ENCODE data around the gene TUSC2.

TUSC2 gene

GRCh38 chr3:50290161-50290641, 37.8 kb downstream of the TUSC2 start:
- no peaks in the 10 kb centered on the region for H3K27me3 ChIP-seq (ENCODE audit: insufficient read depth, low read length, poor library complexity)
- no peaks in the 10 kb centered on the region for H3K9me3 ChIP-seq (ENCODE audit: insufficient read depth, low read length, severe bottlenecking)
- peaks cover 46% of the 10 kb centered on the region for H3K36me3 ChIP-seq (ENCODE audit: insufficient read depth, low read length)
- no peak for DNase-seq
- H3K4me3 ChIP-seq (ENCODE audit: low read depth in 1 of 2, low read length in 2 of 2), result peak overlapping the region in 1 of 2 experiments; percentile 98; a peak in 1 of 4 replicates
- no peak overlapping the region for H3K27ac ChIP-seq (ENCODE audit: low read length)
- peak overlapping the region; percentile 86 for H3K9ac ChIP-seq (ENCODE audit: low read depth, low read length)
- H4K20me1 ChIP-seq (ENCODE audit: insufficient read depth, low read length), result peaks cover 26% of the 10 kb centered on the region; the same call in 1 of the 2 replicates
- peaks cover 28% of the 10 kb centered on the region for H3K79me2 ChIP-seq (ENCODE audit: insufficient read depth, low read length)
- peak overlapping the region; percentile 95; the same call in 1 of the 2 replicates for H3K4me2 ChIP-seq (ENCODE audit: insufficient read depth, low read length)
- peaks cover 33% of the 10 kb centered on the region for H3K4me1 ChIP-seq (ENCODE audit: insufficient read depth, low read length)
- no peak for ATAC-seq (ENCODE audit: insufficient read depth, low read depth)
- H2AFZ ChIP-seq (ENCODE audit: low read depth, low read length), result no peak overlapping the region
- TF ChIP-seq EZH2 (IDR thresholded peaks at IDR 0.05; ENCODE audit: borderline replicate concordance, low read depth, low read length, severe bottlenecking), result no peak
- TF ChIP-seq CTCF (IDR thresholded peaks at IDR 0.05; ENCODE audit: borderline replicate concordance, extremely low read depth, low read length, poor library complexity, severe bottlenecking), result no peak

GRCh38 chr3:50289130-50289529, 38.9 kb downstream of the TUSC2 start:
- Histone ChIP-seq H3K4me2 (ENCODE audit: insufficient read depth, low read length) (no peak overlapping the region), H3K4me3 (ENCODE audit: low read depth in 1 of 2, low read length in 2 of 2) (no peak overlapping the region), H3K27ac (ENCODE audit: low read length) (no peak overlapping the region), H3K4me1 (ENCODE audit: insufficient read depth, low read length) (peaks cover 33% of the 10 kb centered on the region), H3K36me3 (ENCODE audit: insufficient read depth, low read length) (peaks cover 46% of the 10 kb centered on the region), H3K27me3 (ENCODE audit: insufficient read depth, low read length, poor library complexity) (no peaks in the 10 kb centered on the region), H3K9ac (ENCODE audit: low read depth, low read length) (no peak overlapping the region), H4K20me1 (ENCODE audit: insufficient read depth, low read length) (peaks cover 26% of the 10 kb centered on the region; the same call in 1 of the 2 replicates), H3K9me3 (ENCODE audit: insufficient read depth, low read length, severe bottlenecking) (no peaks in the 10 kb centered on the region), H3K79me2 (ENCODE audit: insufficient read depth, low read length) (peaks cover 28% of the 10 kb centered on the region), H2AFZ (ENCODE audit: low read depth, low read length) (no peak overlapping the region)
- no peak for DNase-seq
- TF ChIP-seq EZH2 (IDR thresholded peaks at IDR 0.05; ENCODE audit: borderline replicate concordance, low read depth, low read length, severe bottlenecking) (no peak), CTCF (IDR thresholded peaks at IDR 0.05; ENCODE audit: borderline replicate concordance, extremely low read depth, low read length, poor library complexity, severe bottlenecking) (no peak)
- ATAC-seq (ENCODE audit: insufficient read depth, low read depth), result no peak

- Histone ChIP-seq H3K27ac (ENCODE audit: low read length) (no peak overlapping the region), H3K79me2 (ENCODE audit: insufficient read depth, low read length) (peaks cover 28% of the 10 kb centered on the region), H3K36me3 (ENCODE audit: insufficient read depth, low read length) (peaks cover 46% of the 10 kb centered on the region), H3K4me2 (ENCODE audit: insufficient read depth, low read length) (no peak overlapping the region), H4K20me1 (ENCODE audit: insufficient read depth, low read length) (peaks cover 26% of the 10 kb centered on the region; the same call in 1 of the 2 replicates), H3K9ac (ENCODE audit: low read depth, low read length) (no peak overlapping the region), H3K9me3 (ENCODE audit: insufficient read depth, low read length, severe bottlenecking) (no peaks in the 10 kb centered on the region), H2AFZ (ENCODE audit: low read depth, low read length) (no peak overlapping the region), H3K27me3 (ENCODE audit: insufficient read depth, low read length, poor library complexity) (no peaks in the 10 kb centered on the region), H3K4me1 (ENCODE audit: insufficient read depth, low read length) (peaks cover 31% of the 10 kb centered on the region), H3K4me3 (ENCODE audit: low read depth in 1 of 2, low read length in 2 of 2) (no peak overlapping the region)
- TF ChIP-seq EZH2 (IDR thresholded peaks at IDR 0.05; ENCODE audit: borderline replicate concordance, low read depth, low read length, severe bottlenecking) (no peak), CTCF (IDR thresholded peaks at IDR 0.05; ENCODE audit: borderline replicate concordance, extremely low read depth, low read length, poor library complexity, severe bottlenecking) (no peak)
- DNase-seq (no peak), ATAC-seq (ENCODE audit: insufficient read depth, low read depth) (no peak)
Measured at GRCh38 chr3:50288387-50289007, 39.5 kb downstream of the TUSC2 start.

All from DND-41 (cell line).